GM12878 (cell line): ENCODE results near the gene RALGPS1.

Experiments used
- POLR2A ChIP-seq: IDR thresholded peaks from 2 replicates; pipeline ENCODE4 v1.6.1; 2011; ENCODE audit warnings: low read depth, mild to moderate bottlenecking, low read length
- RAD21 ChIP-seq: IDR thresholded peaks from 2 replicates; pipeline ENCODE4 v1.6.1; 2011; ENCODE audit warnings: mild to moderate bottlenecking, low read depth, low read length, moderate library complexity; ENCODE audit not compliant: insufficient read depth
- TF ChIP-seq, protein P1 (sequence below): IDR thresholded peaks from 2 replicates; pipeline ENCODE4 v1.6.1; 2012; ENCODE audit warnings: improper control_type of control experiment, low read depth, low read length; ENCODE audit not compliant: insufficient replicate concordance
- TF ChIP-seq, protein P2 (sequence below): IDR thresholded peaks from 2 replicates; pipeline ENCODE4 v1.6.1; 2012; ENCODE audit warnings: low read depth, low read length, improper control_type of control experiment
- TF ChIP-seq, protein P3 (sequence below), 3 experiments: IDR thresholded peaks in 2 of 3; conservative IDR thresholded peaks in 1 of 3; 2 replicates each; pipeline ENCODE4 v1.5.1; 2011; ENCODE audit warnings: low read depth in 3 of 3, low read length in 3 of 3, mild to moderate bottlenecking in 3 of 3, control low read depth in 2 of 3, moderate library complexity in 2 of 3, inconsistent platforms in 1 of 3, mixed read lengths in 1 of 3; ENCODE audit not compliant: control insufficient read depth in 2 of 3, insufficient read depth in 1 of 3; ENCODE audit errors: extremely low read depth in 1 of 3

DNA sequence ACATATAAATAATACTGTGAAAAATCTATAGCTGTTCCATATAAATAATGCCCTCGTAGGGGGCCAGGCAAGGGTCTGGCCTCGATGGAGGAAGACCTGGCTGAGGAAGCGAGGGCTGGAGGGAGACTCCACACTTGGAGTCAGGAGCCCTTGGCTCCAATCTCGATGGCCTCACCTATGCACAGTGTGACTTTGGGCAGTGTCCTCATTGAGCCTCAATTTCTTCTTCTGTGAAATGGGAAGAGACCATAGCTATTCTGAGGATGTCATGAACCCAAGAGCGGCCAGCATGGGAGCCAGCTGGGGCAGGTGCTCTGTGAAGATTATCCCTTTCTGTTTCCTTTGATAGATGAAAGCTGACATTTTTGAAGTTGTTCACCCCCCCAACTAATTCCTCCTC, 183.1 kb downstream of the RALGPS1 start:
- TF ChIP-seq RAD21 (no peak), POLR2A (no peak)
- TF ChIP-seq, protein P1, sequence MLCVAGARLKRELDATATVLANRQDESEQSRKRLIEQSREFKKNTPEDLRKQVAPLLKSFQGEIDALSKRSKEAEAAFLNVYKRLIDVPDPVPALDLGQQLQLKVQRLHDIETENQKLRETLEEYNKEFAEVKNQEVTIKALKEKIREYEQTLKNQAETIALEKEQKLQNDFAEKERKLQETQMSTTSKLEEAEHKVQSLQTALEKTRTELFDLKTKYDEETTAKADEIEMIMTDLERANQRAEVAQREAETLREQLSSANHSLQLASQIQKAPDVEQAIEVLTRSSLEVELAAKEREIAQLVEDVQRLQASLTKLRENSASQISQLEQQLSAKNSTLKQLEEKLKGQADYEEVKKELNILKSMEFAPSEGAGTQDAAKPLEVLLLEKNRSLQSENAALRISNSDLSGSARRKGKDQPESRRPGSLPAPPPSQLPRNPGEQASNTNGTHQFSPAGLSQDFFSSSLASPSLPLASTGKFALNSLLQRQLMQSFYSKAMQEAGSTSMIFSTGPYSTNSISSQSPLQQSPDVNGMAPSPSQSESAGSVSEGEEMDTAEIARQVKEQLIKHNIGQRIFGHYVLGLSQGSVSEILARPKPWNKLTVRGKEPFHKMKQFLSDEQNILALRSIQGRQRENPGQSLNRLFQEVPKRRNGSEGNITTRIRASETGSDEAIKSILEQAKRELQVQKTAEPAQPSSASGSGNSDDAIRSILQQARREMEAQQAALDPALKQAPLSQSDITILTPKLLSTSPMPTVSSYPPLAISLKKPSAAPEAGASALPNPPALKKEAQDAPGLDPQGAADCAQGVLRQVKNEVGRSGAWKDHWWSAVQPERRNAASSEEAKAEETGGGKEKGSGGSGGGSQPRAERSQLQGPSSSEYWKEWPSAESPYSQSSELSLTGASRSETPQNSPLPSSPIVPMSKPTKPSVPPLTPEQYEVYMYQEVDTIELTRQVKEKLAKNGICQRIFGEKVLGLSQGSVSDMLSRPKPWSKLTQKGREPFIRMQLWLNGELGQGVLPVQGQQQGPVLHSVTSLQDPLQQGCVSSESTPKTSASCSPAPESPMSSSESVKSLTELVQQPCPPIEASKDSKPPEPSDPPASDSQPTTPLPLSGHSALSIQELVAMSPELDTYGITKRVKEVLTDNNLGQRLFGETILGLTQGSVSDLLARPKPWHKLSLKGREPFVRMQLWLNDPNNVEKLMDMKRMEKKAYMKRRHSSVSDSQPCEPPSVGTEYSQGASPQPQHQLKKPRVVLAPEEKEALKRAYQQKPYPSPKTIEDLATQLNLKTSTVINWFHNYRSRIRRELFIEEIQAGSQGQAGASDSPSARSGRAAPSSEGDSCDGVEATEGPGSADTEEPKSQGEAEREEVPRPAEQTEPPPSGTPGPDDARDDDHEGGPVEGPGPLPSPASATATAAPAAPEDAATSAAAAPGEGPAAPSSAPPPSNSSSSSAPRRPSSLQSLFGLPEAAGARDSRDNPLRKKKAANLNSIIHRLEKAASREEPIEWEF, result no peak
- TF ChIP-seq, protein P2, sequence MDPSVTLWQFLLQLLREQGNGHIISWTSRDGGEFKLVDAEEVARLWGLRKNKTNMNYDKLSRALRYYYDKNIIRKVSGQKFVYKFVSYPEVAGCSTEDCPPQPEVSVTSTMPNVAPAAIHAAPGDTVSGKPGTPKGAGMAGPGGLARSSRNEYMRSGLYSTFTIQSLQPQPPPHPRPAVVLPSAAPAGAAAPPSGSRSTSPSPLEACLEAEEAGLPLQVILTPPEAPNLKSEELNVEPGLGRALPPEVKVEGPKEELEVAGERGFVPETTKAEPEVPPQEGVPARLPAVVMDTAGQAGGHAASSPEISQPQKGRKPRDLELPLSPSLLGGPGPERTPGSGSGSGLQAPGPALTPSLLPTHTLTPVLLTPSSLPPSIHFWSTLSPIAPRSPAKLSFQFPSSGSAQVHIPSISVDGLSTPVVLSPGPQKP, result no peak
- TF ChIP-seq, protein P3, sequence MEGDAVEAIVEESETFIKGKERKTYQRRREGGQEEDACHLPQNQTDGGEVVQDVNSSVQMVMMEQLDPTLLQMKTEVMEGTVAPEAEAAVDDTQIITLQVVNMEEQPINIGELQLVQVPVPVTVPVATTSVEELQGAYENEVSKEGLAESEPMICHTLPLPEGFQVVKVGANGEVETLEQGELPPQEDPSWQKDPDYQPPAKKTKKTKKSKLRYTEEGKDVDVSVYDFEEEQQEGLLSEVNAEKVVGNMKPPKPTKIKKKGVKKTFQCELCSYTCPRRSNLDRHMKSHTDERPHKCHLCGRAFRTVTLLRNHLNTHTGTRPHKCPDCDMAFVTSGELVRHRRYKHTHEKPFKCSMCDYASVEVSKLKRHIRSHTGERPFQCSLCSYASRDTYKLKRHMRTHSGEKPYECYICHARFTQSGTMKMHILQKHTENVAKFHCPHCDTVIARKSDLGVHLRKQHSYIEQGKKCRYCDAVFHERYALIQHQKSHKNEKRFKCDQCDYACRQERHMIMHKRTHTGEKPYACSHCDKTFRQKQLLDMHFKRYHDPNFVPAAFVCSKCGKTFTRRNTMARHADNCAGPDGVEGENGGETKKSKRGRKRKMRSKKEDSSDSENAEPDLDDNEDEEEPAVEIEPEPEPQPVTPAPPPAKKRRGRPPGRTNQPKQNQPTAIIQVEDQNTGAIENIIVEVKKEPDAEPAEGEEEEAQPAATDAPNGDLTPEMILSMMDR (IDR thresholded peaks at IDR 0.05 in 2 of 3, conservative IDR thresholded peaks at IDR 0.05 in 1 of 3; ENCODE audit: control insufficient read depth in 2 of 3, extremely low read depth in 1 of 3, insufficient read depth in 1 of 3, low read depth in 3 of 3, low read length in 3 of 3), result no peak
